SK-N-SH treated with all-trans-retinoic acid at 6 μM for 48 hours (cell line): ENCODE data around the gene MT1G.

Source experiments
- ATAC-seq: fragments of 200-7000 bp; cut with Tn5 transposase; 3 replicates; pipeline ENCODE4 v1.9.1; 2020; ENCODE audit warnings: mild to moderate bottlenecking, moderate library complexity
- ARNTL ChIP-seq: fragments of 450-650 bp; formaldehyde crosslinking; IDR thresholded peaks from 2 replicates; pipeline ENCODE4 v1.5.0; 2020; ENCODE audit warnings: low read depth, mild to moderate bottlenecking, moderate library complexity, borderline replicate concordance
- BACH2 ChIP-seq: fragments of 250-450 bp; sonication (Bioruptor Pico); IDR thresholded peaks from 2 replicates; pipeline ENCODE4 v1.9.0; 2021; ENCODE audit warnings: mild to moderate bottlenecking, borderline replicate concordance
- CREB5 ChIP-seq: fragments of 250-450 bp; sonication (Bioruptor Pico); IDR thresholded peaks from 2 replicates; pipeline ENCODE4 v1.5.1; 2020; ENCODE audit warnings: low read depth, mild to moderate bottlenecking, moderate library complexity
- CSDC2 ChIP-seq: fragments of 250-450 bp; sonication (Bioruptor Pico); IDR thresholded peaks from 2 replicates; pipeline ENCODE4 v1.5.0; 2020; ENCODE audit warnings: mild to moderate bottlenecking, moderate library complexity
- CSRNP3 ChIP-seq: fragments of 250-450 bp; sonication (Bioruptor Pico); IDR thresholded peaks from 2 replicates; pipeline ENCODE4 v1.5.1; 2021; ENCODE audit warnings: mild to moderate bottlenecking, moderate library complexity
- ESRRG ChIP-seq: fragments of 250-450 bp; sonication (Bioruptor Pico); IDR thresholded peaks from 2 replicates; pipeline ENCODE4 v1.6.1; 2021; ENCODE audit warnings: mild to moderate bottlenecking
- GLIS3 ChIP-seq: fragments of 250-450 bp; sonication (Bioruptor Pico); IDR thresholded peaks from 2 replicates; pipeline ENCODE4 v1.5.0; 2020; ENCODE audit warnings: mild to moderate bottlenecking, moderate library complexity
- ISL1 ChIP-seq: fragments of 250-450 bp; sonication (Bioruptor Pico); IDR thresholded peaks from 2 replicates; pipeline ENCODE4 v2.1.2; 2022; ENCODE audit warnings: mild to moderate bottlenecking, moderate library complexity
- OSR1 ChIP-seq: fragments of 250-450 bp; sonication (Bioruptor Pico); IDR thresholded peaks from 2 replicates; pipeline ENCODE4 v1.8.0; 2022; ENCODE audit warnings: moderate library complexity, mild to moderate bottlenecking, inconsistent platforms
- PPARA ChIP-seq: fragments of 250-450 bp; sonication (Bioruptor Pico); IDR thresholded peaks from 2 replicates; pipeline ENCODE4 v1.5.0; 2020; ENCODE audit warnings: mild to moderate bottlenecking, borderline replicate concordance
- RARB ChIP-seq: fragments of 250-450 bp; sonication (Bioruptor Pico); IDR thresholded peaks from 2 replicates; pipeline ENCODE4 v1.8.0; 2021; ENCODE audit warnings: mild to moderate bottlenecking, moderate library complexity
- SNAI2 ChIP-seq: fragments of 250-450 bp; sonication (Bioruptor Pico); IDR thresholded peaks from 2 replicates; pipeline ENCODE4 v1.5.0; 2020; ENCODE audit warnings: mild to moderate bottlenecking, moderate library complexity
- TCF4 ChIP-seq: fragments of 250-450 bp; sonication (Bioruptor Pico); IDR thresholded peaks from 2 replicates; pipeline ENCODE4 v1.8.0; 2021; ENCODE audit warnings: mild to moderate bottlenecking, moderate library complexity, borderline replicate concordance
- TOX ChIP-seq: fragments of 250-450 bp; sonication (Bioruptor Pico); IDR thresholded peaks from 2 replicates; pipeline ENCODE4 v1.8.0; 2021; ENCODE audit warnings: mild to moderate bottlenecking, moderate library complexity, borderline replicate concordance
- ZC3H10 ChIP-seq: fragments of 250-450 bp; sonication (Bioruptor Pico); IDR thresholded peaks from 2 replicates; pipeline ENCODE4 v1.5.1; 2021; ENCODE audit warnings: mild to moderate bottlenecking, moderate library complexity
- ZFP3 ChIP-seq: fragments of 250-450 bp; sonication (Bioruptor Pico); IDR thresholded peaks from 2 replicates; pipeline ENCODE4 v1.5.0; 2020; ENCODE audit warnings: mild to moderate bottlenecking, moderate library complexity
- ZFP30 ChIP-seq: fragments of 450-650 bp; formaldehyde crosslinking; IDR thresholded peaks from 2 replicates; pipeline ENCODE4 v1.5.0; 2022; ENCODE audit warnings: mild to moderate bottlenecking, moderate library complexity
- ZNF70 ChIP-seq: fragments of 450-650 bp; formaldehyde crosslinking; IDR thresholded peaks from 2 replicates; pipeline ENCODE4 v1.5.0; 2020; ENCODE audit warnings: mild to moderate bottlenecking, moderate library complexity
- ZNF8 ChIP-seq: fragments of 450-650 bp; formaldehyde crosslinking; IDR thresholded peaks from 2 replicates; pipeline ENCODE4 v1.5.0; 2020; ENCODE audit warnings: mild to moderate bottlenecking, moderate library complexity
- TF ChIP-seq, protein P1 (sequence below): fragments of 250-450 bp; sonication (Bioruptor Pico); IDR thresholded peaks from 2 replicates; pipeline ENCODE4 v1.5.0; 2020; ENCODE audit warnings: mild to moderate bottlenecking, moderate library complexity
- TF ChIP-seq, protein P2 (sequence below): fragments of 250-450 bp; sonication (Bioruptor Pico); IDR thresholded peaks from 2 replicates; pipeline ENCODE4 v1.8.0; 2020; ENCODE audit warnings: mild to moderate bottlenecking, moderate library complexity, borderline replicate concordance
- TF ChIP-seq, protein P3 (sequence below): fragments of 250-450 bp; sonication (Bioruptor Pico); IDR thresholded peaks from 2 replicates; pipeline ENCODE4 v1.8.0; 2021; ENCODE audit warnings: low read depth, mild to moderate bottlenecking, moderate library complexity, borderline replicate concordance

The MT1G gene

DNA sequence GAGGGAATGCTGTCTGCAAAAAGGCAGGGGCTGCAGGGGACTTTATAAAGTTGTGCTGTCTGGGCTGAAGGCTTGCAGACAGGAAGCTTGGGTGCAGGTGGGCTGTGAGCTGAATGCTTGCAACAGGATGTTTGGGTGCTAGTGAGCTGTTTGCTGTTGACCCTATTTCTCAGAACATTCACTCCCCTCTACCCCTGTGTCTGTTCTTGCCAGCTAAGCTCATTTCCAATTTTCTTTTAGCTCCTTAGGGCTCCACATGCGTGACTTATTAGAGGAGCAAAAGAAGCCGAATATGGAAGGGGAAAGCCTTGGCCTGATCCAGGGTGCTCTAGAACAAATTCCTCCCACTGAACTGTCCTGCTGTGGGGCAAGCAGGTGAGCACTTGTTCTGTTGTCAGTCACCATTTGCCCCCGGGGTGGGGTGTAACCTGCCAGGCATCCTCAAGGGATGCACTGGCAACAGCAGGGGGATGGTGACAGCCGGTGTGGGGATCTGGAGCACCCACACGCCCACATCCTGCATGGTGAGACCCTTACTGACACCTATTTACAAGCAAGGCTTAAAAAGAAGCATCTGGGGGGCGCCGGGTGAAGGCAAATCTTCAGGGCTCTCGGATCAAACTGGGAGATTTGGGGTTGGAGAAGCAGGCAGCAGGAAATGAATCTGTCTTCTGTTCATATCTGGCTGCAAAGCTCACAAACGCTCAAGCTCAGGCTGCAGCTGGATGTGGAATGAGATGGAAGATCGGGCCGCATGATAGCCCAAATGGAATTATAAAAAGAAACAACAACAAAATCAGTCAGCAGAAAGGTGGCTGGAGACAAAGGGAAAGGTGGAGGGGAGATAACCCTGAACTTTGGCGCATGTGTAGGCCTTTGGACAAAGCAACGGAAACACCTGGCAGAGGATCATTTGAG lies 40.9 kb upstream of the MT1G start:
- TF ChIP-seq CREB5 (CRISPR knock-in tag) (no peak), GLIS3 (CRISPR knock-in tag) (no peak), ZFP3 (no peak), ZFP30 (CRISPR knock-in tag) (no peak), RARB (CRISPR knock-in tag) (no peak), PPARA (no peak), ZC3H10 (no peak), ZNF70 (CRISPR knock-in tag) (no peak), TOX (CRISPR knock-in tag) (no peak), ISL1 (no peak), OSR1 (CRISPR knock-in tag) (no peak), CSRNP3 (CRISPR knock-in tag) (no peak)
- ATAC-seq = no peak

DNA sequence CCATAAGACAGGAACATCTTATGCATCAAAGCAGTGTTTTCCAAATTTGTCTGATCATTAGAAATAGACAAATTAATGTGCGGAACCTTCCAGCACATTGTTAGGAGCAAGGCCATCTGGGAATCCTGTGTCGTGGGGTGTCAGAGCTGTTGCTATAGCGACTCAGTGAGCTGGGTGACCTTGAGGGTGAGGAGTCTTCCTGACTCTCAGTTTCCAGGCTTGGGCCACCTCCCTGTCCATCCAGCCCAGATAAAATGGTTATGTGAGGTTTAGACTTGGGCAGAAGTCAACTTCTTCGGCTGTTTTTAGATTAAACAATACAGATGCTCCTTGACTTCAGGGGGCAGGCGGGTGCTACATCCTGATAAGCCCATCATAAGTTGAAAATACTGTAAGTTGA lies 35.0 kb upstream of the MT1G start:
- TF ChIP-seq ZFP3 = no peak
- TF ChIP-seq ZNF70 (CRISPR knock-in tag) = no peak
- no peak for TF ChIP-seq TCF4 (CRISPR knock-in tag)
- TF ChIP-seq PPARA = no peak
- no peak for TF ChIP-seq OSR1 (CRISPR knock-in tag)
- TF ChIP-seq SNAI2 (CRISPR knock-in tag) = no peak
- no peak for TF ChIP-seq CREB5 (CRISPR knock-in tag)
- TF ChIP-seq ZNF8 (CRISPR knock-in tag) = no peak
- no peak for TF ChIP-seq BACH2 (CRISPR knock-in tag)
- TF ChIP-seq, protein P1, sequence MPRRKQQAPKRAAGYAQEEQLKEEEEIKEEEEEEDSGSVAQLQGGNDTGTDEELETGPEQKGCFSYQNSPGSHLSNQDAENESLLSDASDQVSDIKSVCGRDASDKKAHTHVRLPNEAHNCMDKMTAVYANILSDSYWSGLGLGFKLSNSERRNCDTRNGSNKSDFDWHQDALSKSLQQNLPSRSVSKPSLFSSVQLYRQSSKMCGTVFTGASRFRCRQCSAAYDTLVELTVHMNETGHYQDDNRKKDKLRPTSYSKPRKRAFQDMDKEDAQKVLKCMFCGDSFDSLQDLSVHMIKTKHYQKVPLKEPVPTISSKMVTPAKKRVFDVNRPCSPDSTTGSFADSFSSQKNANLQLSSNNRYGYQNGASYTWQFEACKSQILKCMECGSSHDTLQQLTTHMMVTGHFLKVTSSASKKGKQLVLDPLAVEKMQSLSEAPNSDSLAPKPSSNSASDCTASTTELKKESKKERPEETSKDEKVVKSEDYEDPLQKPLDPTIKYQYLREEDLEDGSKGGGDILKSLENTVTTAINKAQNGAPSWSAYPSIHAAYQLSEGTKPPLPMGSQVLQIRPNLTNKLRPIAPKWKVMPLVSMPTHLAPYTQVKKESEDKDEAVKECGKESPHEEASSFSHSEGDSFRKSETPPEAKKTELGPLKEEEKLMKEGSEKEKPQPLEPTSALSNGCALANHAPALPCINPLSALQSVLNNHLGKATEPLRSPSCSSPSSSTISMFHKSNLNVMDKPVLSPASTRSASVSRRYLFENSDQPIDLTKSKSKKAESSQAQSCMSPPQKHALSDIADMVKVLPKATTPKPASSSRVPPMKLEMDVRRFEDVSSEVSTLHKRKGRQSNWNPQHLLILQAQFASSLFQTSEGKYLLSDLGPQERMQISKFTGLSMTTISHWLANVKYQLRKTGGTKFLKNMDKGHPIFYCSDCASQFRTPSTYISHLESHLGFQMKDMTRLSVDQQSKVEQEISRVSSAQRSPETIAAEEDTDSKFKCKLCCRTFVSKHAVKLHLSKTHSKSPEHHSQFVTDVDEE (CRISPR knock-in tag) = no peak
- no peak for TF ChIP-seq ISL1
- TF ChIP-seq CSRNP3 (CRISPR knock-in tag) = no peak
- no peak for TF ChIP-seq CSDC2
- TF ChIP-seq, protein P2, sequence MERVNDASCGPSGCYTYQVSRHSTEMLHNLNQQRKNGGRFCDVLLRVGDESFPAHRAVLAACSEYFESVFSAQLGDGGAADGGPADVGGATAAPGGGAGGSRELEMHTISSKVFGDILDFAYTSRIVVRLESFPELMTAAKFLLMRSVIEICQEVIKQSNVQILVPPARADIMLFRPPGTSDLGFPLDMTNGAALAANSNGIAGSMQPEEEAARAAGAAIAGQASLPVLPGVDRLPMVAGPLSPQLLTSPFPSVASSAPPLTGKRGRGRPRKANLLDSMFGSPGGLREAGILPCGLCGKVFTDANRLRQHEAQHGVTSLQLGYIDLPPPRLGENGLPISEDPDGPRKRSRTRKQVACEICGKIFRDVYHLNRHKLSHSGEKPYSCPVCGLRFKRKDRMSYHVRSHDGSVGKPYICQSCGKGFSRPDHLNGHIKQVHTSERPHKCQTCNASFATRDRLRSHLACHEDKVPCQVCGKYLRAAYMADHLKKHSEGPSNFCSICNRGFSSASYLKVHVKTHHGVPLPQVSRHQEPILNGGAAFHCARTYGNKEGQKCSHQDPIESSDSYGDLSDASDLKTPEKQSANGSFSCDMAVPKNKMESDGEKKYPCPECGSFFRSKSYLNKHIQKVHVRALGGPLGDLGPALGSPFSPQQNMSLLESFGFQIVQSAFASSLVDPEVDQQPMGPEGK (CRISPR knock-in tag) = no peak
- TF ChIP-seq ZC3H10 = no peak
- TF ChIP-seq GLIS3 (CRISPR knock-in tag) = no peak
- no peak for TF ChIP-seq ARNTL (CRISPR knock-in tag)
- TF ChIP-seq, protein P3, sequence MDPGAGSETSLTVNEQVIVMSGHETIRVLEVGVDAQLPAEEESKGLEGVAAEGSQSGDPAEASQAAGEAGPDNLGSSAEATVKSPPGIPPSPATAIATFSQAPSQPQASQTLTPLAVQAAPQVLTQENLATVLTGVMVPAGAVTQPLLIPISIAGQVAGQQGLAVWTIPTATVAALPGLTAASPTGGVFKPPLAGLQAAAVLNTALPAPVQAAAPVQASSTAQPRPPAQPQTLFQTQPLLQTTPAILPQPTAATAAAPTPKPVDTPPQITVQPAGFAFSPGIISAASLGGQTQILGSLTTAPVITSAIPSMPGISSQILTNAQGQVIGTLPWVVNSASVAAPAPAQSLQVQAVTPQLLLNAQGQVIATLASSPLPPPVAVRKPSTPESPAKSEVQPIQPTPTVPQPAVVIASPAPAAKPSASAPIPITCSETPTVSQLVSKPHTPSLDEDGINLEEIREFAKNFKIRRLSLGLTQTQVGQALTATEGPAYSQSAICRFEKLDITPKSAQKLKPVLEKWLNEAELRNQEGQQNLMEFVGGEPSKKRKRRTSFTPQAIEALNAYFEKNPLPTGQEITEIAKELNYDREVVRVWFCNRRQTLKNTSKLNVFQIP (CRISPR knock-in tag) = no peak
- no peak for TF ChIP-seq ESRRG
- TF ChIP-seq TOX (CRISPR knock-in tag) = no peak
- ATAC-seq = no peak
